Thymus (tissue), 11 donors: ENCODE data around the gene ASB13. TPM values are rescaled to one million over a fixed set of nuclear protein-coding genes. Genes with fewer than 3 reads are reported as not detected.

Experiments used
- DNase-seq, 9 donors: peaks; one replicate each; pipeline ENCODE4 v3.0.0-alpha.2; 2013; ENCODE audit warnings: low spot score in 9 of 9, low read depth in 6 of 9, missing footprints in 1 of 9
- H3K27ac ChIP-seq, 2 donors: one replicate each; pipeline ENCODE4 v1.5.1; 2013; ENCODE audit warnings: control low read depth in 1 of 2, low read depth in 1 of 2, low read length in 1 of 2, mild to moderate bottlenecking in 1 of 2, moderate library complexity in 1 of 2
- H3K27me3 ChIP-seq, 2 donors: one replicate each; pipeline ENCODE4 v1.5.1; 2013; ENCODE audit warnings: low read length in 1 of 2; ENCODE audit not compliant: control insufficient read depth in 2 of 2, insufficient read depth in 1 of 2
- H3K36me3 ChIP-seq, 2 donors: one replicate each; pipeline ENCODE4 v1.5.1; 2013; ENCODE audit warnings: low read length in 1 of 2, mild to moderate bottlenecking in 1 of 2, moderate library complexity in 1 of 2; ENCODE audit not compliant: control insufficient read depth in 2 of 2, insufficient read depth in 2 of 2
- H3K4me1 ChIP-seq, 2 donors: one replicate each; pipeline ENCODE4 v1.5.1; 2013; ENCODE audit warnings: low read length in 2 of 2; ENCODE audit not compliant: control insufficient read depth in 2 of 2, insufficient read depth in 2 of 2
- H3K4me3 ChIP-seq, 2 donors: one replicate each; pipeline ENCODE4 v1.5.1; 2013; ENCODE audit warnings: low read length in 2 of 2, control low read depth in 1 of 2, mild to moderate bottlenecking in 1 of 2
- H3K9me3 ChIP-seq, 2 donors: one replicate each; pipeline ENCODE4 v1.5.1; 2013; ENCODE audit warnings: low read length in 1 of 2, mild to moderate bottlenecking in 1 of 2; ENCODE audit not compliant: control insufficient read depth in 2 of 2, insufficient read depth in 1 of 2
- WGBS: extraction: QIAGEN DNeasy Blood & Tissue Kit; methylation state at CpG from one replicate; pipeline ENCODE4 v1.1.7; 2013; 5-methylcytosine and 5-hydroxymethylcytosine counted together
- polyA plus RNA-seq: library from polyadenylated mRNA; stranded (reverse); fragments of 200-250 nt; gene quantifications from one replicate; pipeline ENCODE4 v1.2.3, GENCODE V29; 2013
- total RNA-seq: library from RNA; stranded (reverse); fragments of 120-200 nt; gene quantifications from one replicate; pipeline ENCODE4 v1.2.4, GENCODE V29; 2013
- donor health status: healthy.

The ASB13 gene
- total and polyA plus RNA-seq, 2 donors: 3.3 to 13.7 TPM

DNA sequence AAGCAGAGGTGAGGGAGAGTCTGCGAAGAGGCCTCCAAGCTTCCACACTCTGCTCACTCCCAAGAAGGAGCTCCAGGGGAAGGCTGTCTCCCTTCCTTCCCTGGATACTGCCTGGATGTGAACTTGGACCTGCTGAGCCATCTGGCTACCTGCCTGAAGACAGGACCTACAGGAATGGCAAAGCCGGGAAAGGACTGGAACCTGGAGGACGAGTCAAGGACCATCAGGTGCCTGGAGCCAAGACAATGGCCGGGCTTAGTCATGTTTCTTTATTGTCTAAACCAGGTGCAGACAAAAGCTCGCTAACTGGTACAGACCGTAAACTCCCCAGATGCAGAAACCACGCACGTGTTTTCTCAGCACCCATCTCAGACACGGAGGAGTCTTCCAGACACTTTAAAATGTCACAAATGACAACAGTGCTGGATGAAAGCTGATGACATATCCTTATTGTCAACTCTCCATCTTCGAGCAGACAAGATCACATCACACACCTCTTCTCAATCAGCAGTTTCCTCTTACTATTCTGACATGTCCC is 12.1 kb downstream of the ASB13 start:
- WGBS: 27% methylated on average over 10 of the region's 10 CpGs

DNA sequence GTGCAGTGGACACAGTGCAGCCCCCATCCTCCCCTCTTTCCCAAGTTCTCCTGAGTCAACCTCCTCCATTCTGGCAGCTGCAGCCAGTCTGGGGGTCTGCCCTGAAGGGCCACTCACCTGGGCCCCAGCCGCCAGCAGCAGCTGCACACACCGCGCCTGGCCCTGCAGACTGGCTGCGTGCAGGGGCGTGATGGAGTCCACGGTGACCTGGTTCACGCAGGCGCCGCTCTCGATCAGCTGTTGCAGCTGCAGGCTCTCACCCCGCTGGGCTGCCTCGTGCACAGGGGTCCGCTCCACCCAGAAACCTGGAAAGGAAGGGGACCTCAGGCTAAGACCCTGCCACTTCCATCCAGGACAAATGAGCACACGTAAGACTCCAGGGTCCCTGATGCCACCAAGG is 13.6 kb downstream of the ASB13 start:
- DNase-seq: peak in 3 of 9 donors; percentile 39 to 57 (median 55)

More for the DNA sequence above, 12.1 kb downstream of the ASB13 start:
- Histone ChIP-seq H3K4me1 (peaks cover 51 to 76% of the 10 kb centered on the region in 2 donors), H3K27ac (peak overlapping the region; percentile 67 to 80), H3K9me3 (no peaks in the 10 kb centered on the region), H3K27me3 (no peaks in the 10 kb centered on the region), H3K4me3 (no peak overlapping the region), H3K36me3 (no peaks in the 10 kb centered on the region)
- peak in 2 of 9 donors; percentile 33 to 77 for DNase-seq

DNA sequence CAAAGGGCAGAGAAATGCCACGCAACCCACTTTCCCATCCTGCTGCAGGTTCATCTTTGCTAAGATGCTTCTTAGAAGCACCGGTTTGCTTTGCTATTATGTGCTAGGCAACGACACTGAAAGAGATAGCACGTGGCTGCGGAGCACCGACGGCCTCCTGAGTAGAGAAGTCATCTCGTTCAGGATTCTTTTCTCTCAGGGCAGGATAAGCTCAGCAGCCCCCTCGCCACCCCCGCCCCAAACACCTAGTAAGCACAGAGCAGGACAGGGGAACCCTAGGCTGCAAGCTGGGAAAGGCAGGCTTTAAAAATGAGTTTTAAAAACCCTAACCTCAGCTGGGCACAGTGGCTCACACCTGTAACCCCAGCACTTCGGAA is 15.0 kb downstream of the ASB13 start:
- WGBS: 97% methylated on average over 11 of the region's 11 CpGs
- peaks cover 0 to 3% of the 10 kb centered on the region in 2 donors for H3K36me3 ChIP-seq
- DNase-seq: no peak
- no peak overlapping the region for H3K4me3 ChIP-seq
- no peaks in the 10 kb centered on the region for H3K9me3 ChIP-seq
- H3K27me3 ChIP-seq: no peaks in the 10 kb centered on the region
- H3K27ac ChIP-seq: no peak overlapping the region
- H3K4me1 ChIP-seq: peaks cover 43 to 60% of the 10 kb centered on the region in 2 donors

More for the DNA sequence above, 13.6 kb downstream of the ASB13 start:
- Histone ChIP-seq H3K9me3 (no peaks in the 10 kb centered on the region), H3K4me1 (peaks cover 51 to 66% of the 10 kb centered on the region in 2 donors), H3K4me3 (no peak overlapping the region), H3K27me3 (no peaks in the 10 kb centered on the region), H3K36me3 (peaks cover 0 to 3% of the 10 kb centered on the region in 2 donors), H3K27ac (peak overlapping the region in 1 of 2 donors; percentile 26)
- 81% methylated on average over 14 of the region's 14 CpGs for WGBS

DNA sequence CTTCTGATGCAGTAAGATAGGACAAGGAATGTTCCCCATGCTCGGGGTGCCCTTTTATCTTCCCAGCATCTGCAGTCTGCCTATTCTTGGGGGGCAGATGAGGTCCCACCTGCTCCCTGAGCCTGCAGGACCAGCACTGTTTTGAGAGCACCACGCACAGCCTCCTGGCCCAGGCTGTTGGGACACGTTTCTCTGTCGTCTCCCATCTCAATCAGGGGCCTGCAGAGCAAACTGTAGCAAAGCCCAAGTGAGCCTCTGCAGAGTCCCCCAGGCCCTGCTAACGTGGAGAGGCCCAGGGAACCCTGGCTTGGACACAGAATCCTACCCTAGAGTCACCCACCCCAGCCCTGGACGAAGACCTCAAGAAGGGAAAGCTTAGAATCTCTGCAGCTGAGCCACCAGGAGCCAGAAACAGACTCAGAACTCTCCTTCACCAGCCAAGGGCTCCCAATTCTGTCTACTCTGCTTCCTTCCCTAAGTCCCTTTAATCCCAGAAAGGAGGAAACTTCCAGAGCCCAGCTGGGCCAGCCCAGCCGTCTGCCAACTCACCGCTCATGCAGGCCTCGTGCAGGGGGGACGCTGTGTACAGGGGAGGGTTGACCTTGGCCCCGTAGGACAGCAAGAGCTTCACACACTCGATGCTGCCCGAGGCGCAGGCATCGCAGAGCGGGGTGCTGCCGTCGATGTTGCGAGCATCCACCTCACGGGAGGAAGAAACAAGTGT is 15.6 kb downstream of the ASB13 start:
- Histone ChIP-seq H3K4me3 (no peak overlapping the region), H3K9me3 (no peaks in the 10 kb centered on the region), H3K27me3 (no peaks in the 10 kb centered on the region), H3K4me1 (peaks cover 41 to 60% of the 10 kb centered on the region in 2 donors), H3K27ac (no peak overlapping the region), H3K36me3 (peaks cover 0 to 3% of the 10 kb centered on the region in 2 donors)
- 98% methylated on average over 20 of the region's 20 CpGs for WGBS
- no peak for DNase-seq

DNA sequence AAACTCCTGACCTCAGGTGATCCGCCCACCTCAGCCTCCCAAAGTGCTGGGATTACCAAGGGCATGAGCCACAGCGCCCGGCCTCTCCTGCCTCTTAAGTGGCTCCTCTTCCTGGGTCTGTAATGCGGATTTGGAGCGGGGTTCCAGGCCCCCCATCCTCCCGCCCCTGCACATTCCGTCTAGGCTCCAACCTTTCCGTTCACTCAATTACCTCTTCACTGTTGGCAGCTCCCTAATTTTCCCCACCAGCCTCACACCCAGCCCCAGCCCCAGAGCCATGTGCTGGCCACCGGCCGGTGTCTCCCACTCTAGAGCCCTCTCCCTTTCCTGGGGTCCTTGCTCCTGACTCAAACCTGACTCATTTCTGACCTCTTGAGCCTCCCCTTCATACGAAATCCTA is 16.6 kb downstream of the ASB13 start:
- H3K27me3 ChIP-seq: no peaks in the 10 kb centered on the region
- H3K36me3 ChIP-seq: peaks cover 0 to 3% of the 10 kb centered on the region in 2 donors
- no peak overlapping the region for H3K4me3 ChIP-seq
- peaks cover 31 to 60% of the 10 kb centered on the region in 2 donors for H3K4me1 ChIP-seq
- WGBS: 98% methylated on average over 11 of the region's 11 CpGs
- no peak for DNase-seq
- H3K9me3 ChIP-seq: no peaks in the 10 kb centered on the region
- H3K27ac ChIP-seq: no peak overlapping the region

DNA sequence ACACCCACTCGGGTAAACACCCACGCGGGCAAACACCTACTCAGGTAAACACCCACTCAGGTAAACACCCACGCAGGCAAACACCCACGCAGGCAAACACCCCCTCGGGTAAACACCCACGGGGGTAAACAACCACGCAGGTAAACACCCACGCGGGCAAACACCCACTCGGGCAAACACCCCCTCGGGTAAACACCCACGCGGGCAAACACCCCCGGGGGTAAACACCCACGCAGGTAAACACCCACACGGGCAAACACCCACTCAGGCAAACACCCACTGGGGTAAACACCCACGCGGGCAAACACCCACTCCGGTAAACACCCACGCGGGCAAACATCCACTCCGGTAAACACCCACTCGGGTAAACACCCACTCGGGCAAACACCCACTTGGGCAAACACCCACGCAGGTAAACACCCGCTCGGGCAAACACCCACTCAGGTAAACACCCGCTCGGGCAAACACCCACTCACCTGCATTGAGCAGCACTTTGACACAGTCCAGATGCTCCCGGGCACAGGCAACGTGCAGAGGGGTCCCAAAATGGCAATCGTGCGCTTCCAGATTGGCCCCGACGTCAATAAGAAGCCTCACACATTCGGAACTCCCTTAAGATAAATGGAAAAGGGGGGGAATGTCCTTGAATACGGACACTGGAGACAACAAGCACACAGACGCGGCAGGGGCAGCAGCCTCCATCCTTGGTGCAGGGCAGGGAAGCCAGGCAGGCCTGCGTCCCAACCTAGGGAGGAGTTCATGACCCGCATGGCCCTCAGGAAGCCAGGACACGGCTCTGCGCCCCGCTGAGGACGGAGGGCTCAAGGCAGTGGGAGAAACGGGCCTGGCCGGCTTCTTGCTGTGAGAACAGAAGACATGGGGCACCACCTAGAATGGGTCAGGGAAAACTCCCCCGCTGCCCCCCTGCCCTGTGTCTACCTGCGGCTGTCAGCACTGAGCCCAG is 17.6 kb downstream of the ASB13 start:
- H3K9me3 ChIP-seq: no peaks in the 10 kb centered on the region
- WGBS: 95% methylated on average over 50 of the region's 50 CpGs
- no peaks in the 10 kb centered on the region for H3K27me3 ChIP-seq
- H3K4me3 ChIP-seq: no peak overlapping the region
- no peak for DNase-seq
- no peak overlapping the region for H3K27ac ChIP-seq
- H3K36me3 ChIP-seq: peaks cover 0 to 3% of the 10 kb centered on the region in 2 donors
- H3K4me1 ChIP-seq: peaks cover 21 to 50% of the 10 kb centered on the region in 2 donors

DNA sequence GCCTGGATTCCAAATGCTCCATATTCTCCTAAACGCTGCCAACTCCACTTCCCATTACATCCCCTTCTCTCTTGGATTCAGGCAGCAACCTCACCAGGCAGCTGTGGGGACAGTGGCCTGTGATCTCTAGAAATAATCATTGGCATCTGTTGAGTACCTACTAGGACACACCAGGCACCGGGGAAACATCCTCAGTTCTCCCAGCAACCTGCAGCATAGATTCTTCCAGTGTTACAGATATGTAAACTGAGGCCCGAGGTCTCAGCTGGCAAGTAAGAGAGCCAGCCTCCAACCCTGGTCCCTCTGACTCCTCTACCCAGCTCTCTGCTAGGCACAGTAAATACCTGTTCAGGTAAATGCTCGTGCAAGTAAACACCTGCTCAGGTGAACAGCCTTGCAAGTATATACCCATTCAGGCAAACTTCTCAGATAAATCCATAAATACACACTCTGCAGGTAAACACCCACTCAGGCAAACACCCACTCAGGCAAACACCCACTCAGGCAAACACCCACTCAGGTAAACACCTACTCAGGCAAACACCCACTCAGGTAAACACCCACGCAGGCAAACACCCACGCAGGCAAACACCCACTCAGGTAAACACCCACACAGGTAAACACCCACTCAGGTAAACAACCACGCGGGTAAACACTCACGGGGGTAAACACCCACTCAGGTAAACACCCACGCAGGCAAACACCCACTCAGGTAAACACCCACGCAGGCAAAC is 18.7 kb downstream of the ASB13 start:
- no peak for DNase-seq
- Histone ChIP-seq H3K9me3 (no peaks in the 10 kb centered on the region), H3K27me3 (no peaks in the 10 kb centered on the region), H3K36me3 (peaks cover 0 to 3% of the 10 kb centered on the region in 2 donors), H3K4me3 (no peak overlapping the region), H3K27ac (no peak overlapping the region), H3K4me1 (peaks cover 13 to 39% of the 10 kb centered on the region in 2 donors)
- WGBS: 89% methylated on average over 11 of the region's 11 CpGs

DNA sequence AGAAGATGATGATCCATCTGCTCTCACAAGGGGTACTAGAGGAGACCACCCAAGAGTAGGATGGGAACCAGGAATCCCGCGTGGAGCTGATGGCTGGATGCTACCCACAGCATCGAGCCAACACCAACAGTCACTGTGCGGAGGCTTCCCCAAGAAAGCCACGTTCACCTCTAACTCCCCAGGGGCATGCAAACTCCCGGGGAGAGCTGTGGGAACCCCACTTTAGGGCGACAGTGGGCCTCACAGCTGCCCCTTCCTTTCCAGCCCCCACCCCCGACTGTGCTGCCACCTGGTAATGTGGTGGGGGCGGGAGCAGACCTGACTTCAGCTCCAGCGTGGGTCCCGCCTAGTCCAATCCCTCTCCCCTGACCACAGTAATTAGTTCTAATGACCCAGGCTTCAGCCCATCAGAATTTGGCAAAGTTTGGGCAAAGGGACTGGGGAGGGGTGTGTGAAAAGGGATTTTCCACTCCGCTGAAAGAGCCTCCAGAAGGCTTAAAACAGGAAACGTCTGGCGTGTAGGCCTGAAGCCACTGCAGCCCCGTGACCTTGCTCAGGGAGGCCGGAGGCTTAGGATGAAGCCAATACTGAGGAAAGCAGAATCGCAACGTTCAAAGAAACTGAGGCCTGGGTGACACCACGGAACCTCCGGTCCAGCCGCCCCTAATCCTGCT is 20.3 kb downstream of the ASB13 start:
- Histone ChIP-seq H3K36me3 (peaks cover 3 to 7% of the 10 kb centered on the region in 2 donors), H3K27ac (peak overlapping the region in 1 of 2 donors; percentile 67), H3K27me3 (no peaks in the 10 kb centered on the region), H3K4me3 (no peak overlapping the region), H3K9me3 (no peaks in the 10 kb centered on the region), H3K4me1 (peaks cover 4 to 23% of the 10 kb centered on the region in 2 donors)
- WGBS: 83% methylated on average over 21 of the region's 21 CpGs
- DNase-seq: peak in 1 of 9 donors; percentile 28
